RWPE2 (cell line): Measurements from ENCODE around the gene ZBTB11.

Source experiments
- ATAC-seq: fragments of 200-7000 bp; cut with Tn5 transposase; 3 replicates; pipeline ENCODE4 v1.9.1; 2021; ENCODE audit warnings: low read depth
- DNase-seq: peaks from one replicate; pipeline ENCODE4 v3.0.0-alpha.2; 2020; ENCODE audit warnings: low spot score
- H3K27ac ChIP-seq: fragments of 450-650 bp; 2 replicates; pipeline ENCODE4 v1.5.1; 2017; ENCODE audit warnings: mild to moderate bottlenecking; ENCODE audit not compliant: poor library complexity, severe bottlenecking
- H3K27me3 ChIP-seq: fragments of 250-450 bp; sonication (Bioruptor Pico); 2 replicates; pipeline ENCODE4 v1.5.1; 2021; ENCODE audit warnings: mild to moderate bottlenecking, moderate library complexity; ENCODE audit not compliant: insufficient read depth, poor library complexity, severe bottlenecking
- H3K36me3 ChIP-seq: fragments of 250-450 bp; sonication (Bioruptor Pico); 2 replicates; pipeline ENCODE4 v1.5.1; 2020; ENCODE audit warnings: low read depth, mild to moderate bottlenecking, moderate library complexity
- H3K4me1 ChIP-seq: fragments of 250-450 bp; sonication (Bioruptor Pico); 2 replicates; pipeline ENCODE4 v1.5.1; 2021; ENCODE audit warnings: mild to moderate bottlenecking, moderate library complexity; ENCODE audit not compliant: insufficient read depth, poor library complexity, severe bottlenecking
- H3K4me3 ChIP-seq: fragments of 250-450 bp; sonication (Bioruptor Pico); 2 replicates; pipeline ENCODE4 v1.5.1; 2021; ENCODE audit warnings: mild to moderate bottlenecking, moderate library complexity; ENCODE audit not compliant: severe bottlenecking
- H3K9me3 ChIP-seq: fragments of 250-450 bp; sonication (Bioruptor Pico); 2 replicates; pipeline ENCODE4 v1.5.1; 2021; ENCODE audit warnings: mild to moderate bottlenecking, moderate library complexity; ENCODE audit not compliant: severe bottlenecking
- TF ChIP-seq, protein P1 (sequence below): fragments of 450-650 bp; IDR thresholded peaks from one replicate; pipeline ENCODE4 v1.5.1; 2017; ENCODE audit warnings: mild to moderate bottlenecking, moderate library complexity; ENCODE audit not compliant: poor library complexity, severe bottlenecking

Gene ZBTB11

DNA sequence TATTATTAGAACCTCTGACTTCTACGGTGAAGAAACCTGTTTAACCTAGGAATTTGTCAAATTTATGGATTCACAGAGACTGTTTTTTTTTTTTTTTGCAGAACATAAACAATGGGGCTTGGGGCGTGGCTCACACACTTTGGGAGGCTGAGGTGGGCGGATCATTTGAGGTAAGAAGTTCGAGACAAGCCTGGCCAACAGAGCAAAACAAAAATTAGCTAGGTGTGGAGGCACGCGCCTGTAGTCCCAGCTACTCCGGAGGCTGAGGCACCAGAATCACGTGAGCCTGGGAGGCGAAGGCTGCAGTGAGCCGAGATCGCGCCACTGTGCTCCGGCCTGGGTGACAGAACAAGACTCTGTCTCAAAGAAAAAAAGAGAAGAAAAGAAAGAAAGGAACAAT, 3.0 kb downstream of the ZBTB11 start:
- DNase-seq (no peak), ATAC-seq (no peak)
- H3K9me3 ChIP-seq, result no peaks in the 10 kb centered on the region
- peaks cover 14% of the 10 kb centered on the region for H3K4me1 ChIP-seq
- no peak overlapping the region for H3K4me3 ChIP-seq
- peaks cover 43% of the 10 kb centered on the region for H3K36me3 ChIP-seq
- TF ChIP-seq, protein P1, sequence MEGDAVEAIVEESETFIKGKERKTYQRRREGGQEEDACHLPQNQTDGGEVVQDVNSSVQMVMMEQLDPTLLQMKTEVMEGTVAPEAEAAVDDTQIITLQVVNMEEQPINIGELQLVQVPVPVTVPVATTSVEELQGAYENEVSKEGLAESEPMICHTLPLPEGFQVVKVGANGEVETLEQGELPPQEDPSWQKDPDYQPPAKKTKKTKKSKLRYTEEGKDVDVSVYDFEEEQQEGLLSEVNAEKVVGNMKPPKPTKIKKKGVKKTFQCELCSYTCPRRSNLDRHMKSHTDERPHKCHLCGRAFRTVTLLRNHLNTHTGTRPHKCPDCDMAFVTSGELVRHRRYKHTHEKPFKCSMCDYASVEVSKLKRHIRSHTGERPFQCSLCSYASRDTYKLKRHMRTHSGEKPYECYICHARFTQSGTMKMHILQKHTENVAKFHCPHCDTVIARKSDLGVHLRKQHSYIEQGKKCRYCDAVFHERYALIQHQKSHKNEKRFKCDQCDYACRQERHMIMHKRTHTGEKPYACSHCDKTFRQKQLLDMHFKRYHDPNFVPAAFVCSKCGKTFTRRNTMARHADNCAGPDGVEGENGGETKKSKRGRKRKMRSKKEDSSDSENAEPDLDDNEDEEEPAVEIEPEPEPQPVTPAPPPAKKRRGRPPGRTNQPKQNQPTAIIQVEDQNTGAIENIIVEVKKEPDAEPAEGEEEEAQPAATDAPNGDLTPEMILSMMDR, result no peak
- no peaks in the 10 kb centered on the region for H3K27me3 ChIP-seq
- H3K27ac ChIP-seq, result no peak overlapping the region

GRCh38 chr3:101671014-101671413, 5.9 kb downstream of the ZBTB11 start:
- TF ChIP-seq, protein P1, result no peak
- Histone ChIP-seq H3K4me1 (peaks cover 6% of the 10 kb centered on the region), H3K27ac (no peak overlapping the region), H3K27me3 (no peaks in the 10 kb centered on the region), H3K4me3 (no peak overlapping the region), H3K9me3 (no peaks in the 10 kb centered on the region), H3K36me3 (peaks cover 60% of the 10 kb centered on the region)
- DNase-seq (no peak), ATAC-seq (no peak)

- Histone ChIP-seq H3K9me3 (no peaks in the 10 kb centered on the region), H3K4me1 (no peaks in the 10 kb centered on the region), H3K27me3 (no peaks in the 10 kb centered on the region), H3K36me3 (peaks cover 92% of the 10 kb centered on the region), H3K27ac (no peak overlapping the region), H3K4me3 (no peak overlapping the region)
- ATAC-seq, result no peak
- DNase-seq, result no peak
- TF ChIP-seq, protein P1, result no peak
Measured at GRCh38 chr3:101667844-101668243, 9.1 kb downstream of the ZBTB11 start.

- TF ChIP-seq, protein P1, result no peak
- Histone ChIP-seq H3K27ac (no peak overlapping the region), H3K9me3 (no peaks in the 10 kb centered on the region), H3K27me3 (no peaks in the 10 kb centered on the region), H3K4me1 (no peaks in the 10 kb centered on the region), H3K4me3 (no peak overlapping the region), H3K36me3 (peaks cover 94% of the 10 kb centered on the region)
- DNase-seq (no peak), ATAC-seq (no peak)
Measured at GRCh38 chr3:101667331-101667730, 9.6 kb downstream of the ZBTB11 start.

GRCh38 chr3:101665851-101666250, 11.1 kb downstream of the ZBTB11 start:
- no peak for DNase-seq
- H3K9me3 ChIP-seq, result no peaks in the 10 kb centered on the region
- H3K4me1 ChIP-seq, result no peaks in the 10 kb centered on the region
- H3K27ac ChIP-seq, result no peak overlapping the region
- TF ChIP-seq, protein P1, result no peak
- no peaks in the 10 kb centered on the region for H3K27me3 ChIP-seq
- H3K4me3 ChIP-seq, result no peak overlapping the region
- peaks cover 94% of the 10 kb centered on the region for H3K36me3 ChIP-seq
- ATAC-seq, result no peak
